Ovary (tissue), 3 donors: ENCODE results near the gene RSRC1.

Experiments
- CTCF ChIP-seq, 3 donors: fragments of 450-650 bp in 2 of 3; fragments of 200-600 bp in 1 of 3; IDR thresholded peaks; one replicate each; pipeline versions ENCODE4 v1.5.1 to v1.8.0; 2016 to 2022; ENCODE audit warnings: antibody characterized with exemption in 3 of 3, mild to moderate bottlenecking in 1 of 3
- EP300 ChIP-seq: sonication (generic); formaldehyde crosslinking; IDR thresholded peaks from one replicate; pipeline ENCODE4 v1.6.1; 2017; ENCODE audit warnings: antibody characterized with exemption
- POLR2A ChIP-seq: fragments of 450-650 bp; IDR thresholded peaks from one replicate; pipeline ENCODE4 v1.6.1; 2017; ENCODE audit warnings: antibody characterized with exemption, mild to moderate bottlenecking, moderate library complexity
- donor health status: DM: no; HTN: no; CAD: no.

DNA sequence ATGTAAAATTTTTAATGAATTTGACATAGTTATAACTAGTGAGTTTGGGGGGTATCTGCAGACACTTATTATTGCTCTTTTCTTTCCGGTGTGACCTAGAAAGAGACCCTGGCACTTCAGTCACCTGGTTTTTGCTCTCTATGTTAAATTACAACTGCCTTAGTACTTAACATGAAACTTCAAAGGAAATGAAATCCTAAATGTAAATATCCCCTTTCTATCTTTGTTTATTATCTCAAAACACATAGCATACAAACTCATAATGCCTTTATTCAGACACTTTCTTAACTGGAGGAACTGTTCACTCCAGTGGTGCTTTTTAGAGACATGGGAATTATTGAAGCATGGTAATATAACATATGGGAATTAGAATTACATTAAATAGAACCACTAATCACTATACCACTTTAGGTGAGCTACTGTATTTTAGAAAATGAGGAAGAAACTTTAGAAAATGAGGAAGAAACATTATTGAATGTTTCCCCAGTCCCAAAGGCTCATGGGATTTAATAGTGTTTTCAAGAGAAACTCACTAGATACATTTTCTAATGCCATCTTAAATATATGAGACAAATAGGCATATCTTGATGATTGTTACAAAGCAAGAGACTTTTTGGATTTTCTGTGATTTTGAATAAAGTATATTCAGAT is 341.6 kb downstream of the RSRC1 start:
- no peak for TF ChIP-seq POLR2A
- TF ChIP-seq CTCF (IDR thresholded peaks at IDR 0.05): no peak
- TF ChIP-seq EP300: no peak
